Glutamatergic neuron (in vitro differentiated cells): ENCODE results near the gene LHFPL6. TPM values are rescaled to one million over a fixed set of nuclear protein-coding genes. Genes with fewer than 3 reads are reported as not detected.

Experiments
- DNase-seq: peaks from one replicate; pipeline ENCODE4 v3.0.0; 2022
- H3K27ac Mint-ChIP-seq: one replicate; pipeline ENCODE4 v1.8.0; 2020; ENCODE audit warnings: mild to moderate bottlenecking, mixed read lengths, inconsistent platforms; ENCODE audit not compliant: unreplicated experiment
- H3K27me3 Mint-ChIP-seq: one replicate; pipeline ENCODE4 v1.8.0; 2020; ENCODE audit warnings: mild to moderate bottlenecking, moderate library complexity, mixed read lengths, inconsistent platforms; ENCODE audit not compliant: unreplicated experiment
- H3K36me3 Mint-ChIP-seq: one replicate; pipeline ENCODE4 v1.8.0; 2020; ENCODE audit warnings: mild to moderate bottlenecking, mixed read lengths, inconsistent platforms; ENCODE audit not compliant: unreplicated experiment
- H3K4me1 Mint-ChIP-seq: one replicate; pipeline ENCODE4 v1.8.0; 2020; ENCODE audit warnings: mild to moderate bottlenecking, low read depth, mixed read lengths, inconsistent platforms; ENCODE audit not compliant: unreplicated experiment
- H3K4me3 Mint-ChIP-seq: one replicate; pipeline ENCODE4 v1.8.0; 2020; ENCODE audit warnings: mild to moderate bottlenecking, mixed read lengths, inconsistent platforms; ENCODE audit not compliant: unreplicated experiment
- H3K9me3 Mint-ChIP-seq: one replicate; pipeline ENCODE4 v1.8.0; 2020; ENCODE audit warnings: mild to moderate bottlenecking, moderate library complexity, mixed read lengths, inconsistent platforms; ENCODE audit not compliant: unreplicated experiment
- total RNA-seq: library from RNA; stranded (reverse); fragmentation: NEBNext Ultra II Directional; extraction: Animal tissue kit (Norgen Biotek cat#: 25700); gene quantifications from one replicate; pipeline ENCODE4 v1.2.1, GENCODE V29; 2021; ENCODE audit not compliant: unreplicated experiment
- TF ChIP-seq, protein P1 (sequence below): fragments of 200-600 bp; sonication (generic); IDR thresholded peaks from one replicate; pipeline ENCODE4 v1.5.0; 2021; ENCODE audit not compliant: partially characterized antibody, unreplicated experiment

The LHFPL6 gene
- total RNA-seq, 1 donor from 2014 or later = 1.7 TPM

GRCh38 chr13:39538816-39539790, 63.9 kb downstream of the LHFPL6 start:
- Mint-ChIP-seq H3K9me3 (no peaks in the 10 kb centered on the region), H3K27ac (no peak overlapping the region), H3K36me3 (no peaks in the 10 kb centered on the region), H3K4me3 (no peak overlapping the region), H3K4me1 (peaks cover 9% of the 10 kb centered on the region), H3K27me3 (no peaks in the 10 kb centered on the region)
- no peak for DNase-seq
- TF ChIP-seq, protein P1, sequence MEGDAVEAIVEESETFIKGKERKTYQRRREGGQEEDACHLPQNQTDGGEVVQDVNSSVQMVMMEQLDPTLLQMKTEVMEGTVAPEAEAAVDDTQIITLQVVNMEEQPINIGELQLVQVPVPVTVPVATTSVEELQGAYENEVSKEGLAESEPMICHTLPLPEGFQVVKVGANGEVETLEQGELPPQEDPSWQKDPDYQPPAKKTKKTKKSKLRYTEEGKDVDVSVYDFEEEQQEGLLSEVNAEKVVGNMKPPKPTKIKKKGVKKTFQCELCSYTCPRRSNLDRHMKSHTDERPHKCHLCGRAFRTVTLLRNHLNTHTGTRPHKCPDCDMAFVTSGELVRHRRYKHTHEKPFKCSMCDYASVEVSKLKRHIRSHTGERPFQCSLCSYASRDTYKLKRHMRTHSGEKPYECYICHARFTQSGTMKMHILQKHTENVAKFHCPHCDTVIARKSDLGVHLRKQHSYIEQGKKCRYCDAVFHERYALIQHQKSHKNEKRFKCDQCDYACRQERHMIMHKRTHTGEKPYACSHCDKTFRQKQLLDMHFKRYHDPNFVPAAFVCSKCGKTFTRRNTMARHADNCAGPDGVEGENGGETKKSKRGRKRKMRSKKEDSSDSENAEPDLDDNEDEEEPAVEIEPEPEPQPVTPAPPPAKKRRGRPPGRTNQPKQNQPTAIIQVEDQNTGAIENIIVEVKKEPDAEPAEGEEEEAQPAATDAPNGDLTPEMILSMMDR = no peak

DNA sequence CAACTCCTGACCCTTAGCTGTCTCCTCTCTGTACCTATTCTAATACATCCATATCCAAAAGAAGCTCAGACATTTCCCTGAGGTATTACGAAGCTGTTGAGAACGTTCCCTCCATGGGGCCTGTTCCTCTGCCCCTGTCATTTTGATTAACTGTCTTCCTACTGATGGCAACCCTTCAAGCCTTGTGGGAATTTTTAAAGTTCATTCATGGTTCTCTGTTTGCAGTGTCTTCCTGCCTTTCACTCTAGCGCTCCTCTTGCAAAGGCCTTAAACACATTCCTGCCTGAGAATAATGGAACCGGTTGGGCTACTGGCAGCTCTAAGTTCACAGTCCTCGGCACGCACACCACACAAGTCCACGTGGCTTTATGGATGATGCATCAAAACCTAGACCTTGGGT, 66.1 kb downstream of the LHFPL6 start:
- no peak overlapping the region for H3K4me3 Mint-ChIP-seq
- no peaks in the 10 kb centered on the region for H3K4me1 Mint-ChIP-seq
- DNase-seq = no peak

GRCh38 chr13:39536274-39536673, 66.7 kb downstream of the LHFPL6 start:
- Mint-ChIP-seq H3K4me3 (no peak overlapping the region), H3K27ac (no peak overlapping the region), H3K27me3 (no peaks in the 10 kb centered on the region), H3K4me1 (no peaks in the 10 kb centered on the region), H3K9me3 (no peaks in the 10 kb centered on the region), H3K36me3 (no peaks in the 10 kb centered on the region)
- TF ChIP-seq, protein P1 = no peak
- no peak for DNase-seq

More for the DNA sequence above, 66.1 kb downstream of the LHFPL6 start:
- H3K36me3 Mint-ChIP-seq = no peaks in the 10 kb centered on the region
- no peaks in the 10 kb centered on the region for H3K9me3 Mint-ChIP-seq
- TF ChIP-seq, protein P1 = no peak
- H3K27ac Mint-ChIP-seq = no peak overlapping the region
- no peaks in the 10 kb centered on the region for H3K27me3 Mint-ChIP-seq

DNA sequence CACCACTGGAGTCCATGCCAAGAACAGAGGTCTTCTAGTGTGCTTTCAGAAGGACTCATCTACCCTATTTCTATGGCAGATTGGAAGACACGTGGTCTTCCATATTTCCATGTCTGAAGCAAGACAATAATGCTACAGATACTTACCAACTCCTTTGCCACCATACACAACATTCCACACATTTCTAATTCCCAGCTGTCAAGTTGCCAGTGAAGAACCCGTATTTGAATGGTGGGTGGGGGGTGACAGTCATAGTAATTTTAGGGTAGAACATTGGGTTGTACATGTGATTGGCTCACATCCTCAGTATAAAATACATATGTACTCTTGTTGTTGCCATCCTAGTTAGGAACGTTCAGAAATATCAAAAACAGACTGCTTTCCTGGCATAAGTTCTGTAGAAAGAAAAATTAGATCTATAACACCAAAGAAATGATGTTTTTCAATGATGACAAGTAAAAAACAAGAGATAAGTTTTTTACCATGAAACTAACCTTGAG, 69.3 kb downstream of the LHFPL6 start:
- TF ChIP-seq, protein P1 = no peak
- Mint-ChIP-seq H3K9me3 (no peaks in the 10 kb centered on the region), H3K4me1 (no peaks in the 10 kb centered on the region), H3K27me3 (no peaks in the 10 kb centered on the region), H3K4me3 (no peak overlapping the region), H3K36me3 (no peaks in the 10 kb centered on the region), H3K27ac (no peak overlapping the region)
- DNase-seq = no peak

DNA sequence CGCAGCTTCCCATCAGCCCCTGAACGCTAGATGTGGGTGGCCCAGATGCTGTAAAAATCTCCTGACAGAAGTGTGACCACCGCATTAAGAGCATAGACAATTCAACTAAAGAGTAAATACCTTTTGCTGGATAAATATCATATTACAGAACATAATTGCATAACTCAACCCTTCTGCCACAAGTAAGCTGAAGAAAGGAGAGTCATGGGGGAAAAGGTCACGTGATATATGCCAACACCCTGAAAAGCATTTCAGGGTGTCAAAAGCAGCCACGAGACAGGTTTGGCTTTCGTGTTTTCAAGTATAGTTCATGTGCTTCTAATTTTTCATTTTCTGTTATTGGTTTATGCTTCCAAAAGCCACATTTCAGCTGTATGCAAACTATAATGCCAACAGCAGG, 71.3 kb downstream of the LHFPL6 start:
- H3K9me3 Mint-ChIP-seq = no peaks in the 10 kb centered on the region
- no peaks in the 10 kb centered on the region for H3K27me3 Mint-ChIP-seq
- DNase-seq = no peak
- TF ChIP-seq, protein P1 = no peak
- H3K27ac Mint-ChIP-seq = no peak overlapping the region
- H3K4me1 Mint-ChIP-seq = no peaks in the 10 kb centered on the region
- no peak overlapping the region for H3K4me3 Mint-ChIP-seq
- H3K36me3 Mint-ChIP-seq = no peaks in the 10 kb centered on the region
